DND-41 (cell line): Measurements from ENCODE around the gene ABCB7.

Experiments
- ATAC-seq: fragments of 200-7000 bp; cut with Tn5 transposase; 3 replicates; pipeline ENCODE4 v1.9.1; 2021; ENCODE audit warnings: low read depth; ENCODE audit not compliant: insufficient read depth
- DNase-seq: peaks from one replicate; pipeline ENCODE4 v3.0.0-alpha.2; 2020
- H2AFZ ChIP-seq: 2 replicates; pipeline ENCODE4 v1.6.0; 2012; ENCODE audit warnings: low read depth, low read length
- H3K27ac ChIP-seq: 2 replicates; pipeline ENCODE4 v1.5.1; 2012; ENCODE audit warnings: low read length, inconsistent platforms
- H3K27me3 ChIP-seq: fragments of 200-600 bp; sonication (generic); 2 replicates; pipeline ENCODE4 v1.6.0; 2012; ENCODE audit warnings: low read length, mild to moderate bottlenecking, inconsistent platforms; ENCODE audit not compliant: insufficient read depth, poor library complexity
- H3K36me3 ChIP-seq: 2 replicates; pipeline ENCODE4 v1.5.1; 2012; ENCODE audit warnings: low read length, inconsistent platforms; ENCODE audit not compliant: insufficient read depth
- H3K4me1 ChIP-seq: 2 replicates; pipeline ENCODE4 v1.5.1; 2012; ENCODE audit warnings: mild to moderate bottlenecking, low read length; ENCODE audit not compliant: insufficient read depth
- H3K4me2 ChIP-seq: 2 replicates; pipeline ENCODE4 v1.6.0; 2012; ENCODE audit warnings: mild to moderate bottlenecking, moderate library complexity, low read length, inconsistent platforms; ENCODE audit not compliant: insufficient read depth
- H3K4me3 ChIP-seq, 2 experiments: fragments of 200-600 bp in 1 of 2; shearing (Covaris generic) in 1 of 2; 2 replicates each; pipeline ENCODE4 v1.5.1; 2012 to 2016; ENCODE audit warnings: inconsistent platforms in 2 of 2, low read length in 2 of 2, mild to moderate bottlenecking in 2 of 2, low read depth in 1 of 2, moderate library complexity in 1 of 2
- H3K79me2 ChIP-seq: 2 replicates; pipeline ENCODE4 v1.6.0; 2012; ENCODE audit warnings: low read length, inconsistent platforms; ENCODE audit not compliant: insufficient read depth
- H3K9ac ChIP-seq: 2 replicates; pipeline ENCODE4 v1.6.0; 2012; ENCODE audit warnings: low read depth, mild to moderate bottlenecking, inconsistent platforms, low read length, moderate library complexity
- H3K9me3 ChIP-seq: 2 replicates; pipeline ENCODE4 v1.5.1; 2012; ENCODE audit warnings: low read length, moderate library complexity, mild to moderate bottlenecking, inconsistent platforms; ENCODE audit not compliant: insufficient read depth, severe bottlenecking
- H4K20me1 ChIP-seq: 2 replicates; pipeline ENCODE4 v1.6.0; 2012; ENCODE audit warnings: low read length; ENCODE audit not compliant: insufficient read depth
- EZH2 ChIP-seq: IDR thresholded peaks from 3 replicates; pipeline ENCODE4 v1.6.1; 2012; ENCODE audit warnings: borderline replicate concordance, low read depth, mild to moderate bottlenecking, moderate library complexity, low read length, inconsistent platforms; ENCODE audit not compliant: severe bottlenecking
- TF ChIP-seq, protein P1 (sequence below): IDR thresholded peaks from 2 replicates; pipeline ENCODE4 v1.5.1; 2012; ENCODE audit warnings: borderline replicate concordance, low read length, moderate library complexity, mild to moderate bottlenecking; ENCODE audit not compliant: poor library complexity, severe bottlenecking; ENCODE audit errors: extremely low read depth

The ABCB7 gene

GRCh38 chrX:75114638-75115037 is 41.4 kb downstream of the ABCB7 start:
- Histone ChIP-seq H3K4me1 (no peaks in the 10 kb centered on the region), H3K9ac (no peak overlapping the region), H4K20me1 (no peaks in the 10 kb centered on the region), H3K79me2 (peaks cover 28% of the 10 kb centered on the region), H3K27ac (no peak overlapping the region), H3K27me3 (no peaks in the 10 kb centered on the region), H3K4me3 (no peak overlapping the region), H3K9me3 (no peaks in the 10 kb centered on the region), H2AFZ (no peak overlapping the region), H3K36me3 (no peaks in the 10 kb centered on the region; the same call in 1 of the 2 replicates), H3K4me2 (no peak overlapping the region)
- ATAC-seq (no peak), DNase-seq (no peak)
- TF ChIP-seq, protein P1, sequence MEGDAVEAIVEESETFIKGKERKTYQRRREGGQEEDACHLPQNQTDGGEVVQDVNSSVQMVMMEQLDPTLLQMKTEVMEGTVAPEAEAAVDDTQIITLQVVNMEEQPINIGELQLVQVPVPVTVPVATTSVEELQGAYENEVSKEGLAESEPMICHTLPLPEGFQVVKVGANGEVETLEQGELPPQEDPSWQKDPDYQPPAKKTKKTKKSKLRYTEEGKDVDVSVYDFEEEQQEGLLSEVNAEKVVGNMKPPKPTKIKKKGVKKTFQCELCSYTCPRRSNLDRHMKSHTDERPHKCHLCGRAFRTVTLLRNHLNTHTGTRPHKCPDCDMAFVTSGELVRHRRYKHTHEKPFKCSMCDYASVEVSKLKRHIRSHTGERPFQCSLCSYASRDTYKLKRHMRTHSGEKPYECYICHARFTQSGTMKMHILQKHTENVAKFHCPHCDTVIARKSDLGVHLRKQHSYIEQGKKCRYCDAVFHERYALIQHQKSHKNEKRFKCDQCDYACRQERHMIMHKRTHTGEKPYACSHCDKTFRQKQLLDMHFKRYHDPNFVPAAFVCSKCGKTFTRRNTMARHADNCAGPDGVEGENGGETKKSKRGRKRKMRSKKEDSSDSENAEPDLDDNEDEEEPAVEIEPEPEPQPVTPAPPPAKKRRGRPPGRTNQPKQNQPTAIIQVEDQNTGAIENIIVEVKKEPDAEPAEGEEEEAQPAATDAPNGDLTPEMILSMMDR, result no peak
- TF ChIP-seq EZH2, result no peak

DNA sequence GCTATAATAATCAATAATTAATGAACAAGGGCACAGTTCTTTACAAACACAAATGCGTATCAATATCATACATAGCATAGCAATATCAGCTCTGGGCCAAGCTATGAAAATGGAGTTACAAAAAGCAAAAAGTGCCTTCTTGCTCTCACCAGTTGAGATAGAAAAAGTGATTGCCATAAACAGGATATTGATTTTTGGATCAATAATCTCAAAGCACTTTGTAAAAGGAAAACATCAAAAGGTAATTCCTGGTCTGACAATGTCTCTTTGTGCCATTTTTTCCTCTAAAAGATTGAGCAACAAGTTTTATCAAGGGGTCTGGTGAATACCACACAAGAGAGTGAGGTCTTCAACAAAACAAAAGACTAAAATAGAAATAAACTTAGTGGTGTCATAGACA is 42.4 kb downstream of the ABCB7 start:
- TF ChIP-seq, protein P1, result no peak
- TF ChIP-seq EZH2, result no peak
- peaks cover 22% of the 10 kb centered on the region for H3K79me2 ChIP-seq

DNA sequence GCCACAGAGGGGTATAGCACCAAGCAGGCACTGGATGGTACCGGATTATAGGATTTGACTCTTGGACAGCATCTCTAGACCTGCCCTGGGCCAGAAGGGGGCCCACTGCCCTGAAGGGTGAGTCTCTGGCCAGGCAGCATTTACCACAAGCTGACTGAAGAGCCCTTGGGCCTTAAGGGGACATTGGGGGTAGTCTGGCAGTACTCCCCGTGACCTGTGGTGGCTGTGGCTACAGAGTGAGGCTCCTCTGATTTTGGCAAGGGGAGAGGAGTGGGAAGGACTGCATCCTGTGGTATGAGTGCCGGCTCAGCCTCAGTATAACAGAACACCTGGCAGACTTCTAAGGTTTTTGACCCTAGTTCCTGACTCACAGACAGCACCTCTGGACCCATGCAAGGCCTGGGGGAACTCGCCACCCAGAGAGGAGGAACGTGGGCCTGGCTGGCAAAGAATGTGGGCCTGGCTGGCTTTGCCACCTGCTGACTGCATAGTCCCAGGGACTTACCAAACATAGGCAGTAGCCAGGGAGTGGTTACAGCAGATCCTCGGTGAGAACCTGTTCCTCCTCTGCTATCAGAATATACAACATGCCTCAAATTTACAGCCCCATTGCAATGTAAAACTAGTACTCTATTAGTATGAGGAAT is 48.1 kb downstream of the ABCB7 start:
- Histone ChIP-seq H3K9me3 (no peaks in the 10 kb centered on the region), H3K4me2 (no peak overlapping the region), H2AFZ (no peak overlapping the region), H3K79me2 (peaks cover 17% of the 10 kb centered on the region; the same call in 1 of the 2 replicates), H3K27me3 (no peaks in the 10 kb centered on the region), H3K4me1 (no peaks in the 10 kb centered on the region), H3K27ac (no peak overlapping the region), H3K4me3 (no peak overlapping the region), H3K36me3 (no peaks in the 10 kb centered on the region; the same call in 1 of the 2 replicates), H4K20me1 (no peaks in the 10 kb centered on the region), H3K9ac (no peak overlapping the region)
- DNase-seq (no peak), ATAC-seq (no peak)
- TF ChIP-seq, protein P1, result no peak
- TF ChIP-seq EZH2, result no peak

More for the DNA sequence above, 42.4 kb downstream of the ABCB7 start:
- Histone ChIP-seq H2AFZ (no peak overlapping the region), H3K9me3 (no peaks in the 10 kb centered on the region), H3K27ac (no peak overlapping the region), H3K9ac (no peak overlapping the region), H3K4me2 (no peak overlapping the region), H4K20me1 (no peaks in the 10 kb centered on the region), H3K36me3 (no peaks in the 10 kb centered on the region; the same call in 1 of the 2 replicates), H3K4me3 (no peak overlapping the region), H3K4me1 (no peaks in the 10 kb centered on the region), H3K27me3 (no peaks in the 10 kb centered on the region)
- ATAC-seq, result no peak
- DNase-seq, result no peak
